IPS-NIHi7 (cell line): Measurements from ENCODE around the gene UCHL3.

ENCODE experiments used
- DNase-seq: peaks from one replicate; pipeline ENCODE4 v3.0.0; 2012; ENCODE audit warnings: mixed read lengths; ENCODE audit errors: extremely low spot score

UCHL3 gene

DNA sequence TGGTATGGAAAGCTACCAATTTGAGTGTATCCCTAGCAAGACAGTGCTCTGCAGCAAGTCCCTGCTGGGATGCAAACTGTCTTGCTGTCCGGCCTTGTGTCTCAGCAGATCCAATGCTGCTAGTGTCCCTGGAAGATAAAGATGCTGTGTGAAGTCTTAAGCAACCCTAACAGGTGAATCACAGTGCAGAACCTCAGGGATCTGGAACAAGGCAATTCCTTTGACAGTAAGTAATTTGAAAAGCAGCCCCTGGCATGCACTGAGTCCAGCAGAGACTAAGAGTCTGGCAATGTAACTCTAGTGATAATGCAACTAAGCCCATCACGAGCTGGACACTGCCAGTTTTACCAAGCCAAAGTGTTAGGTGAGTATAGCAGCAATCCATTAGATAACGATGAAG is 1.7 kb upstream of the UCHL3 start:
- DNase-seq: no peak

GRCh38 chr13:75550159-75550567 is 572 bp downstream of the UCHL3 start:
- peak; percentile 10 for DNase-seq

GRCh38 chr13:75554464-75554863 is 4.9 kb downstream of the UCHL3 start:
- DNase-seq: no peak

DNA sequence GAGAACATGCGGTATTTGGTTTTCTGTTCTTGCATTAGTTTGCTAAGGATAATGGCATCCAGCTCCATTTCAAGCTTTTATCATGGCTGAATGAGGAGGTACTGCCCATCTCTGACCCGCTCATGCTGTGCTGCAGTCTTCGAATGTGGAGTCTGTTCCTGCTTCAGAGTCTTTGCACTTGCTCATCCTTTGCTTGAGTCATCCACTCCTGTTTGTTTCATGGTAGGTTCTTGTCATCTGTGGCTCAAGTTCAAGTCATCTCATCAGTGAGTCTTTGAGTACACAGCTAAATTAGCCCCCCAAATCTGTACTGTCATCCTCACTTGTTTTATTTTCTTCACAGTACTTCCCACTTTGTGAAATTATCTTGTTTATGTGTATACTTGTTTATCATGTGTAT is 5.4 kb downstream of the UCHL3 start:
- DNase-seq: no peak

DNA sequence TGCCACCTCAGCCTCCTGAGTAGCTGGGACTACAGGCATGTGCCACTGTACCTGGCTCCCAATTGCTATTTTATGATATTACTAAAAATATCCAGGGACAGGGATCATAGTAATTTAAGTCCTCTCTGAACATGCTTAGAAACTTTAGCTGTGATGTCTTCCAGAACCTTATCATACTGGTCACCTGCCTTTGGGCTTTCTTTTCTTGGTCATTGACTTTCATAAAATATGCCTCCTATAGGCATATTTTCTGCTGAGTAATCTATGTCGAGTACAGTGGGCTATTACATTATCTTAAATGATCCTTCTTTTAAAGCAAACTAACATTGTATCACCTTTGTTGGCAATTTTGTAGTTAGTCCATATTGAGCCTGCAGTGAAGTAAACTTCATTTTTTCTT is 6.2 kb downstream of the UCHL3 start:
- DNase-seq: no peak

- DNase-seq: no peak
These were observed 7.4 kb downstream of the UCHL3 start for GRCh38 chr13:75556961-75557360.

GRCh38 chr13:75558145-75558840 is 8.7 kb downstream of the UCHL3 start:
- no peak for DNase-seq

DNA sequence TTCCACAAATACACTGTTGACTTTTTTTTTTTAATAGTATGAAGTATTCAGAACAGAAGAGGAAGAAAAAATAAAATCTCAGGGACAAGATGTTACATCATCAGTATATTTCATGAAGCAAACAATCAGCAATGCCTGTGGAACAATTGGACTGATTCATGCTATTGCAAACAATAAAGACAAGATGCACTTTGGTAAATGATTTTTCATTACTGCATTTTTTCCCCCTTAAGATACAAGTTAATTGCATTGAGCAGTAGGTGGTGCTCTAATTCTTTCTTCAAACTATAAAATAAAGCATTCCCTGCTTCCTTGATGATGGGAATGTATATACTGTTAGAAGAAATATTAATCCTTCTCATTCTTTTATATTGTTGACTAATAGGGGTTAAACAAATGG is 17.1 kb downstream of the UCHL3 start:
- DNase-seq: peak; percentile 8

DNA sequence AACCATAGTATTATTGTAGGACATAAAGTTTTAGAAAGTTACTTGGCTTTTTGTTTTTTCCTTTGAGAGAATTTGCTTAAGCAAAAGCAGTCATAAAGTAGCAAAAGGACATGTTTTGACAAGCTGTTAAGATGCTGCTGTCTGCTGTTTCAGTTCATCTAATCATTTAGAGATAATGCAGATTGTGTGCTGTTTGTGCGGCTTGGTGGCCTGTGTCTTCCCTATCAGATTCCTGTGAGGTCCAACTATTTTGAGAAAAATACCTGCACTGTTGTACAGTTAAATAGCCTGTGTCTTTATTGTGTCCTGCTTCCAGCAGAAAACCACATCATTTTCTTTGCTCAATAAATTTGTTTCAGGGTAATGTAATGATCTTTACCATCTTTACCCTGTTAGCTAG is 20.0 kb downstream of the UCHL3 start:
- no peak for DNase-seq

- no peak for DNase-seq
These were observed 29.9 kb downstream of the UCHL3 start for GRCh38 chr13:75579529-75579928.

DNA sequence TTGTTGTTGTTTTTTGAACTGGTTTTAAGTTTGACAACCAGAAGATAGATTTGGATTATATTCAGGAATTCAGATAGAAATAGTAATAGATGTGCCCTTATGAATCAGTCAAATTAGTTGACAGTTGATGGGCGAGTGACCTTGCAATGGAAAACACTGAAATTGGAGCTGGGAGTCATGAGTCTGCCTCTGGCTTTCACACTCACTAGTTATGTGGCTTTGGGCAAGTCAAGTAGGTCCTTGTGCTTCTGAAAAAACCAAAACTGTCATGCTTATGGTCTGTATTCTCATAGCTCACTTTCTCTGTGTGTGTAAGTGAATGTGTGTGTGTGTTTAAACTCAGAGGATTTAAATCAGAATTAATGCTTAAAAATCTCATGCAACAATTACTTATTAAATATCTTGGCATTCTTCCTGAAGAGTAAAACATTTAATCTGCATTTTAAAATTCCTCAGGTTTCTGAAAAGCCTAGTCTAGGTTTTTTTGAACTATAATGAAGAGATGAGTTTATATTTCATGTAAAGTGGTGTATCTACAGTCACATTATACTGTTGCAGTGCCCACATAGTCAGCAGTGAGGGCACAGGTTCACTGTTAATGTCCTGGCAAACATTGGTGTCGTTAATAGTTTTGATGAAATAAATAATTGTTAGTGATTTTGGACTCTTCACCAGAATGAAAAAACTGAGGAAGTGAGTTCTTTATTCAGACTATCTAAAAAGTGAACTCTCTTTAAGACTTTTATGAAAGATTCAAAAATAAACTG is 32.5 kb downstream of the UCHL3 start:
- DNase-seq: no peak

- DNase-seq: no peak
These were observed 33.5 kb downstream of the UCHL3 start for GRCh38 chr13:75583091-75583490.

GRCh38 chr13:75585153-75585552 is 35.6 kb downstream of the UCHL3 start:
- DNase-seq: no peak

DNA sequence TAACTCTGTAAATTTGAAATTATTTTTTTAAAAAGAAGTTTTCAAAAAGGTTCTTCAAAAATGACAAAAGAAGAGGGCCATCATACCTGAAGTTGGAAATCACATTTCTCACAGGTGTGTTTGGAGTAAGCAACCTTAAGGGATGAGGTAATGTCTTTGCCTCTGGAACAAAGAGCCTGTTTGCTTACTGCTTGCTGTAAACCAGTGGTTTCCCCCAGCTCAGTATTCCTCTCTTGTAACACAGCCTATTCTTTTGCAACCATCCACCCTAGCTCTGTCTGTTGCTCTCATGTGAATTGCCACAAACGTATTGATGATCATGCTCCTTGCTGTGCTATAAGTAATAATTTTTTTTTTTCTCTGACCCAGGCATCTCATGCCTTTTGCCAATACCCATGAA is 38.1 kb downstream of the UCHL3 start:
- peak; percentile 58 for DNase-seq

GRCh38 chr13:75596657-75597182 is 47.1 kb downstream of the UCHL3 start:
- DNase-seq: no peak

- no peak for DNase-seq
These were observed 50.8 kb downstream of the UCHL3 start for GRCh38 chr13:75600371-75600770.

DNA sequence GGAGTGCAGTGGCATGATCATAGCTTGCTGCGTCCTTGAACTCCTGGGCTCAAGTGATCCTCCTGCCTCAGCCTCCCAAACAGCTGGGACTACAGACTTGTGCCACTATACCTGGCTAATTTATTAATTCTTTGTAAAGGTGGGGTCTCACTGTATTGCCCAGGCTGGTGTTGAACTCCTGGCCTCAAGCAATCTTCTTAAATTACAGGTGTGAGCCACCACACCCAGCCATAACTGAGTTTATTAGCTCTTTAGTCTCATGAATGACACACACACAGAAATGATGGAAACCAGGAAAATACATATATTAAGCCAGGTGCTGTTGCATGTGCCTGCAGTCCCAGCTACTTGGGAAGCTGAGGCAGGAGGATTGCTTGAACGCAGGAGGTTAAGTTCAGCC is 53.4 kb downstream of the UCHL3 start:
- DNase-seq: no peak

GRCh38 chr13:75607447-75607846 is 57.9 kb downstream of the UCHL3 start:
- no peak for DNase-seq

DNA sequence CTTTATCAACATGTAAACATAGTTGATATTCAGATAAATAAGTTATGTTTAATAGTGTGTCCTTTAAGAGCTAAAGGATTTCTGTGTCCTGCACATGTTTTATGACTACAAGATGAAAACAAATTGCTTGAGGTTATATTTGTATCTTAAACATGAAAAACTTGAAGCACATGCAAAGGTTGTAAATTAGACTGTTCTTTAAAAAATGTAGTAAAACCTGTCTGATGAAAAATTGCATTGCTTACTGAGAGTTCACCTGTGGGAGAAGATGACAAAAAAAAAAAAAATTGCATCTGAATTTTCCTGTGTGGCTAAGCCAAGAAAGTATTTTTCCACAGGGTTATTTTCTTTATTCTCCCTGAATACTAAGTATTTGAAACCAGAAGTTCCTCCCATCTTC is 60.9 kb downstream of the UCHL3 start:
- DNase-seq: no peak

GRCh38 chr13:75612354-75612753 is 62.8 kb downstream of the UCHL3 start:
- no peak for DNase-seq

DNA sequence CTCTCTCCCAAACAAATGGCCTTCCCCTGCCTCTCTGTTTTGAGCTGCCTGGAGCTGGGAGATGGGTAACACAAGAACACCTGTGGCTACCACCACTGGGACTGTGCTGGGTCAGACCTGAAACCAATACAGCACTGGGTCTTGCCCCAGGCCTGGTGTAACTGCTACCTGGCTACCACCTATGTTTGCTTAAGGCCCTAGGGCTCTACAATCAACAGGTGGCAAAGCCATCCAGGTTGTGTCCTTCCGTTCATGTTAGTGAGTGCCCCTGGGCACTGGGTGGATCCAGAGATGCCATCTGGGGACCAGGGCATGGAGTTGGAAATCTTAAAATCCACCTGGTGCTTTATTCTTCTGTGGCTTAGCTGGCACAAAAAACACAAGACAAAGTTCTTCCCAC is 67.6 kb downstream of the UCHL3 start:
- no peak for DNase-seq

- DNase-seq: no peak
These were observed 68.7 kb downstream of the UCHL3 start for GRCh38 chr13:75618308-75618707.

GRCh38 chr13:75620020-75620419 is 70.4 kb downstream of the UCHL3 start:
- no peak for DNase-seq
